GM23338 (cell line): ENCODE results near the gene SSH2.

Experiments
- EZH2phosphoT487 ChIP-seq: fragments of 200-600 bp; sonication (generic); IDR thresholded peaks from one replicate; pipeline ENCODE4 v1.8.1; 2018; ENCODE audit warnings: antibody characterized with exemption; ENCODE audit not compliant: unreplicated experiment
- NANOG ChIP-seq: IDR thresholded peaks from 2 replicates; pipeline ENCODE4 v1.6.1; 2016; ENCODE audit warnings: antibody characterized with exemption, borderline replicate concordance
- STAT1 ChIP-seq: IDR thresholded peaks from one replicate; pipeline ENCODE4 v1.6.1; 2016; ENCODE audit warnings: antibody characterized with exemption; ENCODE audit not compliant: unreplicated experiment
- ZNF331 ChIP-seq: fragments of 250-450 bp; sonication (Bioruptor Pico); IDR thresholded peaks from 2 replicates; pipeline ENCODE4 v1.5.0; 2020; ENCODE audit warnings: low read depth, mild to moderate bottlenecking, moderate library complexity
- TF ChIP-seq, protein P1 (sequence below), 2 experiments: fragments of 200-600 bp in 1 of 2; sonication (generic) in 1 of 2; conservative IDR thresholded peaks; 2 replicates each; pipeline versions ENCODE4 v1.5.1 to v1.6.1; 2016 to 2017; ENCODE audit warnings: antibody characterized with exemption in 2 of 2, low read depth in 2 of 2, mild to moderate bottlenecking in 2 of 2, moderate library complexity in 1 of 2

DNA sequence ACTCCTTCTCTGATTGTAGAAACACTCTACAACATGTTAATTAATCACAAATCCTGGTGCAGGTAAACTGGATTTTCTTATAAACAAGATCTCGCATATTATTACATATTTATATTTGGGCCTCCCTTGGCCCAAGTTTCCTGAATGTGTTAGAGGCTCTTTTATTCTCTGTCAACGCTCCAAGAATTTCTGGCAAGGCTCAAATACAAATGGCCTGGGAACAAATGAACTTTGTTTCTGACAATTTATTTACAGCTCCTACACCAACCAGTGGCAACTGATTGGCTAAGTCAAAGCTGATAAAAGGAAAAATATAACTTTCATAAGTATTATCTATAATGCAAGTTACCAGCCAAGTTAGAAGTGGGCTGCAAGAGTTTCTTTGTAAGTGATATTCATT lies 242.4 kb downstream of the SSH2 start:
- TF ChIP-seq, protein P1, sequence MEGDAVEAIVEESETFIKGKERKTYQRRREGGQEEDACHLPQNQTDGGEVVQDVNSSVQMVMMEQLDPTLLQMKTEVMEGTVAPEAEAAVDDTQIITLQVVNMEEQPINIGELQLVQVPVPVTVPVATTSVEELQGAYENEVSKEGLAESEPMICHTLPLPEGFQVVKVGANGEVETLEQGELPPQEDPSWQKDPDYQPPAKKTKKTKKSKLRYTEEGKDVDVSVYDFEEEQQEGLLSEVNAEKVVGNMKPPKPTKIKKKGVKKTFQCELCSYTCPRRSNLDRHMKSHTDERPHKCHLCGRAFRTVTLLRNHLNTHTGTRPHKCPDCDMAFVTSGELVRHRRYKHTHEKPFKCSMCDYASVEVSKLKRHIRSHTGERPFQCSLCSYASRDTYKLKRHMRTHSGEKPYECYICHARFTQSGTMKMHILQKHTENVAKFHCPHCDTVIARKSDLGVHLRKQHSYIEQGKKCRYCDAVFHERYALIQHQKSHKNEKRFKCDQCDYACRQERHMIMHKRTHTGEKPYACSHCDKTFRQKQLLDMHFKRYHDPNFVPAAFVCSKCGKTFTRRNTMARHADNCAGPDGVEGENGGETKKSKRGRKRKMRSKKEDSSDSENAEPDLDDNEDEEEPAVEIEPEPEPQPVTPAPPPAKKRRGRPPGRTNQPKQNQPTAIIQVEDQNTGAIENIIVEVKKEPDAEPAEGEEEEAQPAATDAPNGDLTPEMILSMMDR (conservative IDR thresholded peaks at IDR 0.05; ENCODE audit: low read depth in 2 of 2): no peak
- TF ChIP-seq ZNF331: no peak
- no peak for TF ChIP-seq NANOG
- TF ChIP-seq EZH2phosphoT487: no peak
- TF ChIP-seq STAT1: no peak
